NT2/D1 (cell line): ENCODE results near the gene TRAIP.
"Not testable (repeated sequence)": the region's sequence is repeated elsewhere in the genome, so short reads cannot be mapped to it uniquely, and the experiment has no call there.

Source experiments
- DNase-seq: peaks from one replicate; pipeline ENCODE4 v3.0.0-alpha.2; 2011; ENCODE audit warnings: low read depth, low spot score
- H3K27me3 ChIP-seq: 2 replicates; pipeline ENCODE4 v1.6.0; 2011; ENCODE audit warnings: mild to moderate bottlenecking; ENCODE audit not compliant: insufficient read length, insufficient read depth
- H3K36me3 ChIP-seq: 2 replicates; pipeline ENCODE4 v1.6.1; 2011; ENCODE audit warnings: mild to moderate bottlenecking, low read length, mixed read lengths; ENCODE audit not compliant: insufficient read depth, insufficient read length
- H3K4me1 ChIP-seq: 2 replicates; pipeline ENCODE4 v1.5.1; 2011; ENCODE audit not compliant: insufficient read depth, insufficient read length
- H3K4me3 ChIP-seq: 2 replicates; pipeline ENCODE4 v1.5.1; 2011; ENCODE audit warnings: low read depth; ENCODE audit not compliant: insufficient read length
- H3K9ac ChIP-seq: 2 replicates; pipeline ENCODE4 v1.6.0; 2011; ENCODE audit warnings: low read depth; ENCODE audit not compliant: insufficient read length
- H3K9me3 ChIP-seq: 2 replicates; pipeline ENCODE4 v1.5.1; 2011; ENCODE audit warnings: mild to moderate bottlenecking, low read length; ENCODE audit not compliant: insufficient read depth
- SUZ12 ChIP-seq: IDR thresholded peaks from 2 replicates; pipeline ENCODE4 v1.6.1; 2011; ENCODE audit not compliant: insufficient read length, insufficient read depth; ENCODE audit errors: extremely low read depth
- YY1 ChIP-seq: IDR thresholded peaks from 2 replicates; pipeline ENCODE4 v1.6.1; 2011; ENCODE audit not compliant: insufficient read length, insufficient read depth
- ZNF274 ChIP-seq: IDR thresholded peaks from 2 replicates; pipeline ENCODE4 v1.6.1; 2011; ENCODE audit warnings: mild to moderate bottlenecking, low read depth, low read length

Gene TRAIP

DNA sequence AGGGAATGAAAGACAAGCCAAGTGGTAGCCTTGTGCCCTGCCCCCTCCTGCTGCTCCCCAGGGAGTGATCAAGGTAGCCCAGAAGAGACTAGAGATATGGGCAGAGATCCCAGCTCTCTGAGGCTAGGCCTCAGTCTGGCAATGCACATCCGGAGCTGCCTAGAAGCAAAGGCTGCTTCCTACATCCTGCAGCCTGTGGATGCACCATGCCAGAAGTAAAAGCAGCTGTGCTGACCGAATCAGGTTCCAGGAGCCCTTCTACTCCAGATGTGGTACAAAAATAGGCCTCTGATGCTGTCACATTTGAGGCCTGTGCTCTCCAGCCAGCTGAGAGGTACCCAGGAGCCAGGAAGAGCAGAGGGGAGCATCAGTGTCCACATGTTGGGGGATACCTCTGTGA lies 16.0 kb downstream of the TRAIP start:
- Histone ChIP-seq H3K4me3 (no peak overlapping the region), H3K27me3 (no peaks in the 10 kb centered on the region), H3K4me1 (peaks cover 8% of the 10 kb centered on the region), H3K9me3 (no peaks in the 10 kb centered on the region), H3K36me3 (peaks cover 84% of the 10 kb centered on the region), H3K9ac (no peak overlapping the region)
- DNase-seq: no peak
- TF ChIP-seq YY1 (no peak), SUZ12 (no peak), ZNF274 (no peak)

DNA sequence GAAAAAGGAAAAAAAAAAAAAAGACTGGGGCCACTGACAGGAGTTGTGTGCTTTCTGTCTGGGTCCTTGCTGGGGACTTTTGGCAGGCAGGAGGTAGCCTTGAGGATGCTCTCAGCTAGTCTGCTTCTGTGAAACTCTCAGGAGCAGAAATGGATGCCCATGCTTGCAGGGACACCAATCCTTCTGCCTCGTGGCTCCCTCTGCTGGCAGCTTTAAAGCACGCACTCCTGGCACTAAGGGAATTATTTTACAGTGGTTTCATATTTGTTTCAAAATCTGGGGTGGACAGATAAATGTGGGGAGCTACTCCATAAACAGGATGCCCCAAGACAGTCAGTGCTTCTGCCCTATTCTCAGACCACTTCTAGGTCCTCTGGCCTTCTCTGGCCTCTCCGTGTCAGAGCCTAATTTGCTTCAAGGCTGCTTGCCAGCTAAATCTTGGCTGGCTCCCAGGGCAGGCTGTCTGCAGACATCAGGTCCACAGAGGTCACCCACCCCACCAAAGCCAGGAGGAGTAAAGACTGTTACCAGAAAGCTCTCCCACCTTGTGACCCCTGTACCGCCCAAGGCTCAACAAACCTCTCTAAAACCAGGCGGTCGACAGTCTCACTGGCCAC lies 17.1 kb downstream of the TRAIP start:
- DNase-seq: peak; percentile 42
- peak overlapping the region; percentile 11 for H3K9ac ChIP-seq
- H3K4me1 ChIP-seq: peaks cover 8% of the 10 kb centered on the region
- peaks cover 80% of the 10 kb centered on the region for H3K36me3 ChIP-seq
- TF ChIP-seq ZNF274 (no peak), SUZ12 (no peak), YY1 (no peak)
- no peaks in the 10 kb centered on the region for H3K9me3 ChIP-seq
- no peaks in the 10 kb centered on the region for H3K27me3 ChIP-seq
- no peak overlapping the region for H3K4me3 ChIP-seq

DNA sequence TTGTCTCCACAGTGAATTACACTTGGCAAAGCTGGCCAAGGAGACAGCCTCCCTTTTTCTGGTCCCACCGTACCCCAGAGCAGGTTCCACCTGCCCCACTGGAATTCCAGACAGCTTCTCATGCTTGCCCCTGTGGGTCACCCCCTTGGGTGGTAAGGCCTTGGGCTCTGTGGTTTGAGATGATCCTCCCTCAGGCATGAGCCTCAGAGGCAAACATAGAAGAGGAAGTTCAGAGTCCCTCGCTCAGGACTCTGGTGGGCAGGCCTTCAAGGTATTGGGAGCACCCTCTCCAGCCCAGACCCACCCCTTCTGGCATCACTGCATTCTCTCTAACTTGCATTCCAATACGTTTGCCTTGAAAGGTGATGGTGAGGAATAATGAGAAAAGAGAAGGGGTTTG lies 25.0 kb downstream of the TRAIP start:
- no peak overlapping the region for H3K4me3 ChIP-seq
- no peak for TF ChIP-seq SUZ12
- TF ChIP-seq ZNF274: no peak
- TF ChIP-seq YY1: no peak
- no peaks in the 10 kb centered on the region for H3K9me3 ChIP-seq
- H3K36me3 ChIP-seq: peaks cover 69% of the 10 kb centered on the region
- no peak overlapping the region for H3K9ac ChIP-seq
- no peak for DNase-seq
- H3K27me3 ChIP-seq: no peaks in the 10 kb centered on the region
- no peaks in the 10 kb centered on the region for H3K4me1 ChIP-seq

DNA sequence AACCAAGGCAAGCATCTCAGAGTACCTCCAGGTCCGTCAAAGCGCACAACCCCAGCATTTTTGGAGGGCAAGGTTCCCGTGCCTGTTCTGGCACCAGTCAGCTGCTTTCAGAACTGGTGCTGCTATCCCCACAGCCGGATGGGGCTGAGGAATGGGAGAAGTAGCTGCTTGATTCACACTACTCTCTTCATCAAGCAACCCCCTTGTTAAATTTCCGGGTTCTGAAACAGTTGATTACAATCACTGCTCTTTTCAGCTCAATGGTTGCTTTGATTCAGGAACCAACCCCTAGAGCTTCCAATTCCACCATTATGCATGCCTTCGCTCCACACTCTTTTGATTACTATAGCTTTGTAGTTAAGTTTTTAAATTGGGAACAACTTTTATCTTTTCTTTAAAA lies 30.3 kb downstream of the TRAIP start:
- TF ChIP-seq ZNF274: no peak
- no peak for TF ChIP-seq SUZ12
- TF ChIP-seq YY1: no peak
- DNase-seq: no peak
- H3K9me3 ChIP-seq: no peaks in the 10 kb centered on the region
- no peaks in the 10 kb centered on the region for H3K27me3 ChIP-seq
- H3K9ac ChIP-seq: no peak overlapping the region
- H3K36me3 ChIP-seq: peaks cover 34% of the 10 kb centered on the region
- H3K4me3 ChIP-seq: no peak overlapping the region
- H3K4me1 ChIP-seq: no peaks in the 10 kb centered on the region

DNA sequence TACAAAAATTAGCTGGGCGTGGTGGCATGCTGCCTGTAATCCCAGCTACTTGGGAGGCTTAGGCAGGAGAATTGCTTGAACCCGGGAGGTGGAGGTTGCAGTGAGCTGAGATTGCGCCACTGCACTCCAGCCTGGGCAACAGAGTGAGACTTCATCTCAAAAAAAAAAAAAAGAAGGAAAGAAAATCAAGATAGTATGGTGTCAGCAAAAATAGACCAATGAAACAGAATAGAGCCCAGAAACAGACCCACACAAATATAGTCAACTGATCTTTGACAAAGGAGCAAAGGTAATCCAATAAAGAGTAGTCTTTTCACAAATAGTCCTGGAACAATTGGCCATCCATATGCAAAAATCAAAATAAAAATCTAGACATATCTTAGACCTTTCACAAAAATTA lies 33.2 kb downstream of the TRAIP start:
- not testable (repeated sequence) for DNase-seq, H3K4me3 ChIP-seq, H3K4me1 ChIP-seq, H3K27me3 ChIP-seq, H3K36me3 ChIP-seq, H3K9me3 ChIP-seq, H3K9ac ChIP-seq

DNA sequence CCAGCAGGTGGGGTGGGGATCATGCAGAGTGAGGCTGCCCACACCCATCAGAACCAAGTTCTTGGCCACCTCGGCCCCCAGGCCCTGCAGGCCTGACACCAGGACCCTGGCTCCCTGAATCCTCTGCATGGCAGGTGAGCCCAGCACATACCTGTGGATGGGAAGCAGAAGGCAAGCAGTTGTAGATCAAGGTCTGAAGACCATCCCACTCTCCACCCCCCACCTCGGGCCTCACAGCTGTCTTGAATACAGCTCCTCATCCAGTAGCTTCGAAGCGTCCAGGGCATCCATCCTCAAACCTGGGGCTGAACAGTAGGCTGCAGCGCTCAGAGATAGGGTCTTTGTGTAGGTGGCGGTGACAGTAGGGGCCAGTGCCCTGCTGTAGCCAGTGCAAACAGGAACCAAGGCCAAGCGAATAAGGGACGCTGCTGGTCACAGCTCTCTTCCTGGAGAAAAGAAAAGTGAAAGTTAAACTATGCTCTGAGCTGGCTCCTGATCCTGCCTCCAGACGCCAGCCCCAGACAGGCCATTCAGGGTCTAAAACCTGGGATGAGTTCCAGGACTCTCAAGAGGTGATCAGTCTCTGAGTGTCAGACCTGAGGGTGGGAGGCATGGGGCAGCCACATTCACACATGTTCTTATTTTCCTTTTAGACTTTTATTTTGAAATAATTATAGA lies 42.7 kb downstream of the TRAIP start, which contains the start of gene UBA7:
UBA7 (minus strand) TSS at position 457 of the 678 bp plus-strand sequence; CDS start at position 291, 166 bp downstream.
- Histone ChIP-seq H3K4me3 (no peak within 1 kb of the TSS), H3K4me1 (no peaks in the 10 kb centered on the region), H3K9ac (no peak within 1 kb of the TSS), H3K36me3 (no peaks in the 10 kb centered on the region), H3K9me3 (no peaks in the 10 kb centered on the region), H3K27me3 (no peaks in the 10 kb centered on the region)
- no peak for DNase-seq
- TF ChIP-seq ZNF274 (no peak), YY1 (no peak), SUZ12 (no peak)

DNA sequence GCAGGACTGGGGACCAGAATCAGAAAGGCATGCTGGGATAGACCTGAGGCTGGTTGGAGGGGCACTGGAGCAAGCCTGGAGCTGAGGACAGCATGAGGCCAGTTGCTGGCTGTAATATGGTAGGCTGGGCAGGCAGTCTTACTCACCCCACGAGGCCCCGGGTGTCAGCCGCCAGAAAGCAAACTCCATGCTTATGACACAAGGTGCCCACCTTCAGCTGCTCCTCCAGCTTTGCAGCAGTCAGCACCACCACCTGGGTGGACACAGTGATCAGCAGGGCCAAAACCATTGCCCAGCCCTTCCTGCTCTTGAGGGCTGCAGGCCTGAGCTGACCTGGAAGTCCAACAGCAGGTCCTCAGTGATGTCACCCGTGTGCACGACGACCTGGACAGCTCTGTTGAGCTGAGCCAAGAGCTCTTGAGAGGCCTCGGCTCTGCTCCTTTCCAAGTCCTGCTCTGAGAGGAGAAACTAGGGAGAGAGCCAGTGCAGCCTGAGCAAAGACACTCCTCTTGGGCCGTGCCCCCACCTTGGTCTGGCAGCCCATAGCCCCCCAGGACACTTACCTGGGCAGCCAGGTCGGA lies 43.4 kb downstream of the TRAIP start:
- Histone ChIP-seq H3K4me1 (no peaks in the 10 kb centered on the region), H3K4me3 (no peak overlapping the region), H3K36me3 (no peaks in the 10 kb centered on the region), H3K9ac (no peak overlapping the region), H3K27me3 (no peaks in the 10 kb centered on the region), H3K9me3 (no peaks in the 10 kb centered on the region)
- no peak for DNase-seq
- TF ChIP-seq ZNF274 (no peak), SUZ12 (no peak), YY1 (no peak)
